HG03378 (cell line): ENCODE results near the gene TRAF2.
"Not testable (repeated sequence)": the region's sequence is repeated elsewhere in the genome, so short reads cannot be mapped to it uniquely, and the experiment has no call there.

ENCODE experiments used
- ATAC-seq: cut with Tn5 transposase; IDR thresholded peaks from one replicate; pipeline ENCODE4 v1.9.1; 2021; ENCODE audit warnings: mild to moderate bottlenecking, moderate library complexity; ENCODE audit not compliant: unreplicated experiment

Gene TRAF2

DNA sequence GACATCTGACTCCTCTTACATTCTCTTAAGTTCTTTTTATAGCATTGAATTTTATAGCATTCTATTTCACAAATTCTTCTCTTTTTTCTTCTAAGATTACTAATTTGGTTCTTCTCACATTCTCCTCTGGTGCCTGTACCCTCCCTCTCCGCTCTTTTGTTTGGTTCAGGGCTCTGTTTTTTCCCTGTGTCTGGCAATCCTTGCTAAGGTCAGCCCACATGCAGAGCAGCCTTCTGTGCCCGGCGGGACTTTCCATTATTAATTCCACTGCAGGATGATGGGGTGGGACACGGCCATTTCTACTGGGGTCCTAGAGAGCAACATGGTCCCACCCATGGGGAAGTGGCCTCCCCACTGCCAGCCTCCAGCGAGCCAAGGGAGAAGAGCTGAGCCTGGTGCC is 9.8 kb upstream of the TRAF2 start:
- ATAC-seq = no peak

DNA sequence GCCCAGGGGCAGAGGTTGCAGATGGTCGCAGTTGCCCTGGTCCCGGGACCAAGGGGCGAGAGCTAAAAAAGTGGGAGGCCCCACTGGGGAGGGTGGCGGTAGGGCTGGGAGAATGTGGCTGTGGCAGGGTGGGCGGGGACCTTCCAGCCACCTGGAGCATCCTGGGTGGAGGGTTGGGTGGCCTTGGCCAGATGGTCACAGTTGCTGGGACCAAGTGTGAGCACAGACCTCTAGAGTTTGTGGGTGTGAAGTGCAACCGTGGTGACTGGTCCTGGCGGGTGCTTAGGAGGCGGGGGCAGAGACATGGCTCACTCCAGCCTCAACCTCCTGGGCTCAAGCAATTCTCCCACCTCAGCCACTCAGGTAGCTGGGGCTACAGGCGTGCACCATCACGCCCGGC is 5.7 kb upstream of the TRAF2 start:
- ATAC-seq = no peak

DNA sequence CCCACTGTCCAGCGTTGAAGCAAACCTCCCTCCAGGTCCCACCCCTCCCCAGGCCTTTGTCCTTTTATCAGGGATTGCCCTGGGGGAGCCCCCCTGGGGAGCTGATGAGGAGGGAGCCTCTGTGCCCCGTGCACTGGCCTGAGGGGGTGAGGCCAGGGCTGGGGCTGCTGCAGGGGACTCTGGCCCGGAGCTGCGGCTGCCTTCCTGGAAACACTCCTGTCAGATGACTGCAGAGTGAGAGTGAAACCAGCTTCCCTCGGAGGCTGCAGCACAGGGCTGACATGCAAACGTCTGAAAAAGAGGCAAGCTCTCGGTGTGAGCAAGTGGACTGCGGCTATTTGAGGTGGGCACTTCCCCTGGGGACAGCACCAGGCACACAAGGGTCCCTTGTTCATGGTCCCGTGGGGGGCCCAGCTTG is 4.6 kb upstream of the TRAF2 start:
- ATAC-seq = peak; percentile 31

DNA sequence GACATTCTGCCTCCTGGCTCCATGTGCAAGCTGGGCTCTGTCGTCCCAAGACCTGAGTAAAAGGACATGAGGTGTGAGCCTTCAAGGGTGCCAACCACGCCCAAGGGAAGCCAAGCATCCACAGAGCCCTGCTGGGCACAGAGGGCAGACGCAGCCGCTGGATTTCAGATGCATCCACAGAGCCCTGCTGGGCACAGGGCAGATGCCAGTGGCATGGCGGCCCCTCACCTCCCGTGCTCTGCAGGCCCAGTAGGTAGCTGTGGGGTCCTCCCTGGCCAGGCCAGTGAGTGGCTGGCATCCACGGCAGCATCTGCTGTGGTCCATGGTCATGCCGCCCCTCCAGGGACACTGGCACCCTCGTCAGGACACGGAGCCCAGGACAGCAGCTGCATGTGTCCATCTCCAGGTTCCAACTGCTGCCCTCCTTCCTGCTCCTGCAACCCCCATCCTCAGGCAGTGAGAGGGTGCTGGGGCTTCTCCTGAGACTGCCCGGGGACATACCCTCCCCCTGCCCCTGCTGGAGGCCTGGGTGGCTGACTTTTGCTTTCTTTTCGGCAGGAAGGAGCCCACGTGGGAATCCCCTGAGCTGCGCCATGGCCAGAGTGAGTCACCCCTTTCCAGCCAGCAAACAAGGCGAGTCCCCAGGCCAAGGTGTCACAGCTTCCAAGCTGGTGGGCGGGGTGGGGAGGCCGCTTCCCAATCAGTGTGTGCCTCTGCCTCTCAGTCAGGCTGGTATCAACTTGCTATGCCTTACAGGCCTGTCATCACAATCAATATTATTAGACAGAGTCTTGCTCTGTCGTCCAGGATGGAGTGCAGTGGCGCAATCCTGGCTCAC is 4.0 kb upstream of the TRAF2 start:
- no peak for ATAC-seq

DNA sequence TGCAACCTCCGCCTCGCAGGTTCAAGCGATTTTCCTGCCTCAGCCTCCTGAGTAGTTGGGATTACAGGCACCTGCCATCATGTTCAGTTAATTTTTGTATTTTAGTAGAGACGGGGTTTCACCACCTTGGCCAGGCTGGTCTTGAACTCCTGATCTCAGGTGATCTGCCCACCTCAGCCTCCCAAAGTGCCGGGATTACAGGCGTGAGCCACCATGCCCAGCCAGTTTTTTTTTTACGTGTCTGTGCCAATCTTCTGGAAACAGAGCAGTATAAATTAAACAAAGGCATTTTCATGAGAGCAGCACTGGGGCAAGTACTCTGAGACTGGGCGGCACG is 3.4 kb upstream of the TRAF2 start:
- ATAC-seq = not testable (repeated sequence)

GRCh38 chr9:136883670-136884069 is 2.6 kb upstream of the TRAF2 start:
- not testable (repeated sequence) for ATAC-seq

- peak; percentile 21 for ATAC-seq
Observed at GRCh38 chr9:136886610-136887597, 588 bp downstream of the TRAF2 start.

DNA sequence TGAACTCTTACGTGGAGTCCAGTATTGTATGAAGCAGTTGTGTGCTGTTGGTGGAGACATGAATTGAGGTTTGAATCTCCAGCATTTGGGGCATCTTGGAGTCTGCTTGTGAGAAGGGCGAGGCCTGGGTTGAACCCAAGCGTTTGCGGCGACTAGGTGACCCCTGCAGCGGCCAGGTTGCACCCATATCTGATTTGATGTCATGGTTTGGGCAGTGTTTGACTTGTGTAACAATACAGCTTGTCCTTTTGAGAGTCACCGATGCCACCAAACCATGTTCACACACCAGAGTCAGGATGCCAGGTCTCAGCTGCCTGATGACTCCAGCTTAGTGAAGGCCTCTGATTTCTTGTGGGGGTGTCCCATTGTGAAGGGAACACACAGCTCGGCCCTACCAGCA is 2.1 kb downstream of the TRAF2 start:
- no peak for ATAC-seq

DNA sequence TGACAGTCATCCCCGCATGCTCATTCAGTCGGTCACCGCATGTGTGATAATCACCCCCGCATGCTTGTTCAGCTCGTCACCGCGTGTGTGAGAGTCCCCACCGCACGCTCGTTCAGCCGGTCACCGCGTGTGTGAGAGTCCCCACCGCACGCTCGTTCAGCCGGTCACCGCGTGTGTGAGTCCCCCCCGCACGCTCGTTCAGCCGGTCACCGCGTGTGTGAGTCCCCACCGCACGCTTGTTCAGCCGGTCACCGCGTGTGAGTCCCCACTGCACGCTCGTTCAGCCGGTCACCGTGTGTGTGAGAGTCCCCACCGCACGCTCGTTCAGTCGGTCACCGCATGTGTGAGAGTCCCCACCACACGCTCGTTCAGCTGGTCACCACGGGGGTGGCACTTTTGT is 3.5 kb downstream of the TRAF2 start:
- ATAC-seq = no peak

DNA sequence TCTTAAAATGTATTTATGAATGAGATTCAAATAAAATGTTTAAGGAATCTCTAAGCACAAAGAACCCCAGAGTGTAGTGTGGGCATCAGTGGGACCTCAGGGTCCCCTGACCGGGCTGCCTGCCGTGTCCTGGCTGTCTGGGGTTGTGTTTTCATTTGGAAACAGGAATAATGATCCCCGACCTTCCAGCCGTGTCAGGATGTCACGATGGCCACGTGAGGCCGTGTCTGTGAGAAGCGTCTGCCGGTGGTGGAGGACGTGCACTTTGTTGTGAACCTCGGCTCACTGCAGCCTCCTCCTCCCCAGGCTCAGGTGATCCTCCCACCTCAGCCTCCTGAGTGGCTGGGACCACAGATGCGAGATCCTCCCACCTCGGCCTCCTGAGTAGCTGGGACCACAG is 4.3 kb downstream of the TRAF2 start:
- no peak for ATAC-seq

GRCh38 chr9:136896027-136896426 is 9.7 kb downstream of the TRAF2 start:
- ATAC-seq = no peak

GRCh38 chr9:136898483-136899100 is 12.3 kb downstream of the TRAF2 start:
- no peak for ATAC-seq

- ATAC-seq = no peak
Observed at GRCh38 chr9:136899196-136899595, 12.9 kb downstream of the TRAF2 start.

- no peak for ATAC-seq
Observed at GRCh38 chr9:136900556-136900955, 14.2 kb downstream of the TRAF2 start.

GRCh38 chr9:136900988-136901515 is 14.7 kb downstream of the TRAF2 start:
- no peak for ATAC-seq

- peak; percentile 57 for ATAC-seq
Observed at GRCh38 chr9:136901516-136902258, 15.4 kb downstream of the TRAF2 start.

DNA sequence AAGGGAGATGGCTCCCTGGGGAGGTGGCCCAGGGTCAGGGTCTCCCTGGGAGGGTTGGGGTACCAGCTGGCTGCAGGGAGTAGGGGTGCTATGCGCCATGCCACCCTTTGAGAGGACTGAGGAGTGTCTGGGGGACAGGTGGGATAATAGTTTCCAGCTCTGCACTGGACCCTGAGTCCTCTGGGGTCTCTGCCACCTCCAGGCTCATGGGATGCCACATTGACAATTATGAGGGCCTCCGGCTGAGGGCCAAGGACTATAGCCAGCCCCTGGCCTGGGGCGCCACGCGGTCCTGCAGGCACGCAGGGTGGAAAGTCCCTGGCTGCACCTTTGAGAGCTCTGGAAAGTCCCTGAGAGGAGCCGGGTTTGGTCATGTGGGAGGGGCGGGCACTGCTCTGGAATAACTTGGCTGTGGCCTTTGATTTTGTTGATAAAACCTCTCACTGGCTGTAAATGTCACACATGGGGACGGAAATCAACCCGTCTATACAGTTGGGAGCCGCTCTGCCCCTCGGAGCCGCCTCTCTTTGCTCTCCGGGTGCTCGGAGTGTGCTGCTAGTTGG is 16.0 kb downstream of the TRAF2 start:
- ATAC-seq = peak; percentile 54

DNA sequence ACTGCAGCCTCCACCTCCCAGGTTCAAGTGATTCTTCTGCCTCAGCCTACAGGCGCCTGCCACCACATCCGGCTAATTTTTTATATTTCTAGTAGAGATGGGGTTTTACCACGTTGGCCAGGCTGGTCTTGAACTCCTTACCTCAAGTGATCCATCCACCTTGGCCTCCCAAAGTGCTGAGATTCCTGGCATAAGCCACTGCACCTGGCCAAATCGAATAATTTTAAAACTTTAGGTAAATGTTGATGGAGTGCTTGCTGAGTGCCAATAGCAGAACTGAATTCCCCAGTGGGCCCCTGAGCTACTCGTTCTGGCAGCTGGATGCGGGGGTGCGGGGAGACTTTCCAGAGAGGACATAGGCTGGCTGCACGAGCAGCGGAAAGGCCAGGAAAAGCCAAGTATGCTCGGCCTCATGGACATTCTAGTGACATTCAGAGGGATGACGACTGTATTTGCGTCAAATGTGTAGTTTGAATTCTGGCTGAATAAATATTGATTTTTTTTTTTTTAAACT is 16.8 kb downstream of the TRAF2 start:
- no peak for ATAC-seq

DNA sequence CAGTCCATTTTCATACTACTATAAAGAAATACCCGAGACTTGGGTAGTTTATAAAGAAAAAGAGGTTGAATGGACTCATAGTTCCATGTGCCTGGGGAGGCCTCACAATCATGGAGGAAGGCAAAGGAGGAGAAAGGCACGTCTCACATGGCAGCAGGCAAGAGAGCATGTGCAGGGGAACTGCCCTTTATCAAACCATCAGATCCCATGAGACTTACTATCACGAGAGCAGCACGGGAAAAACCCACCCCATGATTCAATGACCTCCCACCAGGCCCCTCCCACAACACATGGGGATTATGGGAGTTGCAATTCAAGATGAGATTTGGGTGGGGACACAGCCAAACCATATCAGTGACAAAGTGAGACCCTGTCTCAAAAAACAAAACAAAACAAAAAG is 19.9 kb downstream of the TRAF2 start:
- ATAC-seq = no peak
